Upper lobe of left lung (tissue), 6 donors: ENCODE results near the gene PRICKLE2. TPM values are rescaled to one million over a fixed set of nuclear protein-coding genes. Genes with fewer than 3 reads are reported as not detected.

Experiments
- ATAC-seq, 2 donors: fragments of 200-7000 bp; cut with Tn5 transposase; one replicate each; pipeline ENCODE4 v1.9.1; 2022; ENCODE audit warnings: mild to moderate bottlenecking in 2 of 2, moderate library complexity in 2 of 2; ENCODE audit not compliant: low FRiP score in 2 of 2
- DNase-seq, 2 donors: peaks; one replicate each; pipeline ENCODE4 v3.0.0-alpha.2; 2019 to 2020
- H3K27ac ChIP-seq, 4 donors: fragments of 200-600 bp; sonication (generic); one replicate each; pipeline ENCODE4 v1.5.1; 2016 to 2019
- H3K27me3 ChIP-seq, 4 donors: fragments of 200-600 bp; sonication (generic); one replicate each; pipeline ENCODE4 v1.5.1; 2017 to 2019
- H3K36me3 ChIP-seq, 4 donors: fragments of 200-600 bp; sonication (generic); one replicate each; pipeline ENCODE4 v1.5.1; 2016 to 2019
- H3K4me1 ChIP-seq, 4 donors: fragments of 200-600 bp; sonication (generic); one replicate each; pipeline ENCODE4 v1.5.1; 2018 to 2019
- H3K4me3 ChIP-seq, 4 donors: fragments of 200-600 bp; sonication (generic); one replicate each; pipeline ENCODE4 v1.5.1; 2017 to 2019; ENCODE audit warnings: mild to moderate bottlenecking in 2 of 4, moderate library complexity in 1 of 4
- H3K9me3 ChIP-seq, 4 donors: fragments of 200-600 bp; sonication (generic); one replicate each; pipeline ENCODE4 v1.5.1; 2018 to 2019
- EP300 ChIP-seq, 4 donors: sonication (generic); formaldehyde crosslinking; IDR thresholded peaks; one replicate each; pipeline ENCODE4 v1.5.1; 2017; ENCODE audit warnings: antibody characterized with exemption in 4 of 4, control low read depth in 2 of 4
- POLR2A ChIP-seq, 4 donors: fragments of 450-650 bp; IDR thresholded peaks; one replicate each; pipeline ENCODE4 v1.5.1; 2016 to 2017; ENCODE audit warnings: antibody characterized with exemption in 4 of 4, mild to moderate bottlenecking in 2 of 4
- POLR2AphosphoS5 ChIP-seq, 2 donors: sonication (generic); formaldehyde crosslinking; IDR thresholded peaks; one replicate each; pipeline ENCODE4 v1.5.1; 2017; ENCODE audit warnings: antibody characterized with exemption in 2 of 2
- WGBS, 2 donors: methylation state at CpG; one replicate each; pipeline ENCODE4 v1.1.5; 2017 to 2018; 5-methylcytosine and 5-hydroxymethylcytosine counted together
- total RNA-seq, 6 donors: library from RNA; depleted of rRNA in 4 of 6; stranded (reverse); fragments of >200 nt in 4 of 6; gene quantifications; one replicate each; pipeline versions ENCODE4 v1.1.0 to v1.2.1, GENCODE V29; 2016 to 2021
- TF ChIP-seq, protein P1 (sequence below), 6 experiments: fragments of 450-650 bp in 4 of 6; fragments of 200-600 bp in 2 of 6; sonication (generic) in 2 of 6; IDR thresholded peaks; one replicate each; pipeline ENCODE4 v1.5.1; 2016 to 2019; ENCODE audit warnings: antibody characterized with exemption in 6 of 6
- donor health status: DM: no; HTN: no; CAD: no; lungs with moderate emphysema.
- donor health status: DM: no; HTN: yes; CAD: no; lungs with severe emphysema.

PRICKLE2 gene
- total RNA-seq, 6 donors from 2014 or later, result 28.3 to 68.9 (median 36.3) TPM

GRCh38 chr3:64108784-64109317, 116.4 kb downstream of the PRICKLE2 start:
- H3K9me3 ChIP-seq, result no peaks in the 10 kb centered on the region
- WGBS, 2 donors, result 83 to 91% methylated on average over 7 of the region's 7 CpGs
- H3K27me3 ChIP-seq, result no peaks in the 10 kb centered on the region
- no peaks in the 10 kb centered on the region for H3K4me1 ChIP-seq
- no peaks in the 10 kb centered on the region for H3K36me3 ChIP-seq
- TF ChIP-seq, protein P1, sequence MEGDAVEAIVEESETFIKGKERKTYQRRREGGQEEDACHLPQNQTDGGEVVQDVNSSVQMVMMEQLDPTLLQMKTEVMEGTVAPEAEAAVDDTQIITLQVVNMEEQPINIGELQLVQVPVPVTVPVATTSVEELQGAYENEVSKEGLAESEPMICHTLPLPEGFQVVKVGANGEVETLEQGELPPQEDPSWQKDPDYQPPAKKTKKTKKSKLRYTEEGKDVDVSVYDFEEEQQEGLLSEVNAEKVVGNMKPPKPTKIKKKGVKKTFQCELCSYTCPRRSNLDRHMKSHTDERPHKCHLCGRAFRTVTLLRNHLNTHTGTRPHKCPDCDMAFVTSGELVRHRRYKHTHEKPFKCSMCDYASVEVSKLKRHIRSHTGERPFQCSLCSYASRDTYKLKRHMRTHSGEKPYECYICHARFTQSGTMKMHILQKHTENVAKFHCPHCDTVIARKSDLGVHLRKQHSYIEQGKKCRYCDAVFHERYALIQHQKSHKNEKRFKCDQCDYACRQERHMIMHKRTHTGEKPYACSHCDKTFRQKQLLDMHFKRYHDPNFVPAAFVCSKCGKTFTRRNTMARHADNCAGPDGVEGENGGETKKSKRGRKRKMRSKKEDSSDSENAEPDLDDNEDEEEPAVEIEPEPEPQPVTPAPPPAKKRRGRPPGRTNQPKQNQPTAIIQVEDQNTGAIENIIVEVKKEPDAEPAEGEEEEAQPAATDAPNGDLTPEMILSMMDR (IDR thresholded peaks at IDR 0.05), result no peak
- TF ChIP-seq POLR2A (IDR thresholded peaks at IDR 0.05) (no peak), POLR2AphosphoS5 (IDR thresholded peaks at IDR 0.05) (no peak), EP300 (IDR thresholded peaks at IDR 0.05) (no peak)
- H3K27ac ChIP-seq, result no peak overlapping the region
- H3K4me3 ChIP-seq, result no peak overlapping the region
- no peak for ATAC-seq
- DNase-seq, result no peak

DNA sequence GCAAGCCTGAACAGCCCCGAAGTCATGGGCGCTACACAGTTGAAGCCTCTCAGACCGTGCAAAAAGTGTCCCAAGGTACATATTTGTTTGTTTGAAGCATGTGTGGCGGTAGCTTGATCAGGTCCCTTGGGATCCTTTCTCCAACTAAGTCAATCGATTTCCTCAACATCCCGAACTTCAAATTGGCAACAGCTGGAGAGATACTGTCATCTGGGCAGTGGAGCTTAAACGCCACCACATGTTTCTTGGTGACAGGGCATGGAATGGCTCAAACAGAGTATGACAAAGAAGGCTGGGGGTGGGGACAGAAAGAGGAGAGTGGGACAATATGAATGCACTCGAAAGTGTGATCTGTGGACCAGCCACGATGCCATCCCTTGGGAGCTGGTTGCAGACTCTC, 117.0 kb downstream of the PRICKLE2 start:
- no peaks in the 10 kb centered on the region for H3K4me1 ChIP-seq
- DNase-seq, result no peak
- no peaks in the 10 kb centered on the region for H3K27me3 ChIP-seq
- no peaks in the 10 kb centered on the region for H3K36me3 ChIP-seq
- H3K9me3 ChIP-seq, result no peaks in the 10 kb centered on the region
- 80 to 86% methylated on average over 7 to 9 of the region's 9 CpGs for WGBS, 2 donors
- TF ChIP-seq EP300 (IDR thresholded peaks at IDR 0.05) (no peak), POLR2AphosphoS5 (IDR thresholded peaks at IDR 0.05) (no peak), POLR2A (IDR thresholded peaks at IDR 0.05) (no peak)
- TF ChIP-seq, protein P1 (IDR thresholded peaks at IDR 0.05), result no peak
- H3K27ac ChIP-seq, result no peak overlapping the region
- H3K4me3 ChIP-seq, result no peak overlapping the region
- no peak for ATAC-seq

DNA sequence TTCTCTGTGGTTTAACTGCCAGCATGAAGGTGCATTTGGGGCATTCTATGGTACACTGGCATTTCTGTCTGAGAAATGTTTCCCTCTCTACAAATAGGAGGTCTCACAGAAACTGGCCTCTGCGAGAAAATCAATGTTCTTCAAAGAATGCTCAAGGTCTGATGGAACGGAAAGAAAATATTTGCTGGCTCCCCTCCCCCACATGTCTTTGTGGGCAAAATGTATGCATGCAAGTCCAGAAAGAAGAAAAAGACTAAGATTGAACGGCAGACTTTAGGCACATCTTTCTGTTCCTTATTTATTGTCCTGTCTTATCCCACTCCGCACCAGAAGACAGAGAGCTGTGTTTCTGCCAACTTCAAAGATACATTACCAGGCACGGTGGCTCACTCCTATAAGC, 118.1 kb downstream of the PRICKLE2 start:
- Histone ChIP-seq H3K27me3 (no peaks in the 10 kb centered on the region), H3K4me3 (no peak overlapping the region), H3K9me3 (no peaks in the 10 kb centered on the region), H3K27ac (no peak overlapping the region), H3K4me1 (no peaks in the 10 kb centered on the region), H3K36me3 (no peaks in the 10 kb centered on the region)
- 79 to 85% methylated on average over 5 of the region's 5 CpGs for WGBS, 2 donors
- ATAC-seq (no peak), DNase-seq (no peak)
- TF ChIP-seq POLR2AphosphoS5 (IDR thresholded peaks at IDR 0.05) (no peak), EP300 (IDR thresholded peaks at IDR 0.05) (no peak), POLR2A (IDR thresholded peaks at IDR 0.05) (no peak)
- TF ChIP-seq, protein P1 (IDR thresholded peaks at IDR 0.05), result no peak

DNA sequence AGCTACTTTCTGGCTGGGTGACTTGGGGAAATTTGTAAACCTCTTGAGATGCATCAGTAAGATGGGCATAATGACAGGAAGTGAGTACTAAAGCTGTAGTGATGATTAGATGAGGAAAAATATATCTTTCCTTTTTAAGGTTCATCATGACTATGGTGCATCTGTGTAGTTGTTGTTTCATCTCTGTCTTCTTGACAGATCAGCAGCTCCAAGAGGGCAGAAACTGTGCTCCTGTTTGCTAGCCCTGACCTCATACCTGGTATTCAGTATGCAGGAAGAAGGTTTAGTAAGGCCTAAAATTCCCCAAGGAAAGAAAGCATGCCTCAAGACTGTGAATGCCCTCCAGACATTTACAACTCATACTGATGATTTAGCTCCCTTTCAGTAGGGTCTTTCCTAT, 119.5 kb downstream of the PRICKLE2 start:
- Histone ChIP-seq H3K27me3 (no peaks in the 10 kb centered on the region), H3K36me3 (no peaks in the 10 kb centered on the region), H3K4me1 (no peaks in the 10 kb centered on the region), H3K27ac (no peak overlapping the region), H3K9me3 (no peaks in the 10 kb centered on the region), H3K4me3 (no peak overlapping the region)
- ATAC-seq (no peak), DNase-seq (no peak)
- TF ChIP-seq EP300 (IDR thresholded peaks at IDR 0.05) (no peak), POLR2AphosphoS5 (IDR thresholded peaks at IDR 0.05) (no peak), POLR2A (IDR thresholded peaks at IDR 0.05) (no peak)
- TF ChIP-seq, protein P1 (IDR thresholded peaks at IDR 0.05), result no peak

DNA sequence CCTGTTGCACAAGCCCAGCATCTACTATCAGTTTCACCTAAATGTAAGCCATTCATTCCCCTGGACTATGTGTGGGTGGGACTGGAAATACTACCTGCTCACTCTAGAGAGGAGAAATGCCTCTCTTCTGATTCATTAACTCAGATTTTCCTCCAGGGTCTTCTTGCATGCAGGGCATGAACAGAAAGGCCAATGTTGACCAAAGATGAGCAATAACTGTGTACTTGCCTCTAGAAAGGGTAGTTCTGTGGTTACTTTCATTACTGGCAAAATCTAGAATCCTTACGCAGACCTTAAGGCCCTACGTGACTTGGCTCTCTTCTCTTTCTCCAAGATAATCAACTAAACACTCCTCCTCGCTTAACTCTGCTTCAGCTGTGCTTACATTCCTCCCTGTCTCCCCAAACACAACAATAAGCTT, 120.6 kb downstream of the PRICKLE2 start:
- TF ChIP-seq POLR2A (IDR thresholded peaks at IDR 0.05) (no peak), EP300 (IDR thresholded peaks at IDR 0.05) (no peak), POLR2AphosphoS5 (IDR thresholded peaks at IDR 0.05) (no peak)
- TF ChIP-seq, protein P1 (IDR thresholded peaks at IDR 0.05), result no peak
- H3K4me1 ChIP-seq, result no peaks in the 10 kb centered on the region
- H3K27me3 ChIP-seq, result no peaks in the 10 kb centered on the region
- peaks cover 0 to 2% (median under 1%) of the 10 kb centered on the region in 4 donors for H3K36me3 ChIP-seq
- no peak overlapping the region for H3K27ac ChIP-seq
- H3K9me3 ChIP-seq, result no peaks in the 10 kb centered on the region
- DNase-seq (no peak), ATAC-seq (no peak)
- WGBS, 2 donors, result 89% methylated on average over 3 of the region's 3 CpGs
- H3K4me3 ChIP-seq, result no peak overlapping the region
